ENCODE measurements around the gene EEA1. TPM values are rescaled to one million over a fixed set of nuclear protein-coding genes. Genes with fewer than 3 reads are reported as not detected.
"Not testable (repeated sequence)": the region's sequence is repeated elsewhere in the genome, so short reads cannot be mapped to it uniquely, and the experiment has no call there.

Gene EEA1
- total RNA-seq, 6 experiments from 2014 or later: 40.7 to 45.2 (median 44.1) TPM

DNA sequence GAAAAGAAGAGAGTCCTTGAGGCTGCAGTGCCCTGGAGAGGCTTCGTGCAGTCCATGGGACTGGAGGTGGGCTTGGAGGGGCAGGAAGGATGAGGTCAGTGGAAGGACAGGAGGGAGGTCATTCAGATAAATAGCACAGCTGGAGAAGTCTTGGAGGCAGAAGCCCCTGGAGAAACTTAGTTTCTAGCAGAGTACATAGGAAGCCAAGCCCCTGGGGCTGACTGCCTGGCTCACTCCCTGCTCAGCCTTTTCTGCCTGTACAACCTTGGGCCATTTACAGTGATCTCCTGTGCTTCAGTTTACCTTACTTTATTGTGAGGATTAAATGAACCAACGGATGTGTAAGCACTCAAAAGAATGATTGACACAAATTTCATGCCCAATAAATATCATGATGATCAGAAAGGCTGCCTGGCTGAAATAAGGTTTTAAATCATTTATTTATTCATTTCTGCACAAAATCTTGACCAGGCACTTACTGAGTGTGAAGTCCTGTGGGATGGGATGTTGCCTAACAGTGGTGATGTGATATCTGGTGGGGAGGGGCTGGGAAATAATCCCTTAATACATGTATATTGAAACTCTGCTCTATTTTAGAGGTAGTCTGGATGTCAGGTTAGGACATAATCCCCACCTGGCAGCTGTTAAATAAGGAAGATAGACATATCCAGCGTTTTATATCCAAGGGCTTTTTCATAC lies 172.0 kb downstream of the EEA1 start:
- Mint-ChIP-seq H3K9me3 (no peaks in the 10 kb centered on the region), H3K4me3 (no peak overlapping the region), H3K4me1 (ENCODE audit: low read depth) (peaks cover 19% of the 10 kb centered on the region), H3K27me3 (ENCODE audit: insufficient read depth) (peaks cover 7% of the 10 kb centered on the region), H3K36me3 (ENCODE audit: low read depth) (no peaks in the 10 kb centered on the region), H3K27ac (no peak overlapping the region)
- no peak for DNase-seq
- TF ChIP-seq CTCF (IDR thresholded peaks at IDR 0.05): no peak

- Mint-ChIP-seq H3K4me1 (ENCODE audit: low read depth) (peaks cover 8% of the 10 kb centered on the region), H3K9me3 (no peaks in the 10 kb centered on the region), H3K27me3 (ENCODE audit: insufficient read depth) (peaks cover 3% of the 10 kb centered on the region), H3K36me3 (ENCODE audit: low read depth) (no peaks in the 10 kb centered on the region), H3K27ac (no peak overlapping the region), H3K4me3 (no peak overlapping the region)
- DNase-seq: no peak
- no peak for TF ChIP-seq CTCF (IDR thresholded peaks at IDR 0.05)
These were observed 174.9 kb downstream of the EEA1 start for GRCh38 chr12:92753976-92754885.

DNA sequence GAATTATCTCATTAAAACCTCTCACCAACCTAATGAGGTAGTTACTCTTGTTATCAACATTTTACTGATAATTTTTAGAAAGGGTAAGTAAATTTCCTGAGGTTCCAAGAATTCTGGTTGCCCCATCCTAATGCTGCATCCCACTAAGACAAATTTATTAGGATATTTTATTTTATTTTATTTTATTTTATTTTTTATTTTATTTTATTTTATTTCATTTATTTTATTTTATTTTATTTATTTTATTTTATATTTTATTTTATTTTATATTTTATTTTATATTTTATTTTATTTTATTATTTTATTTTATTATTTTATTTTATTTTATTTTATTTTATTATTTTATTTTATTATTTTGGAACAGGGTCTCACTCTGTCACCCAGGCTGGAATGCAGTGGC lies 179.4 kb downstream of the EEA1 start:
- not testable (repeated sequence) for H3K36me3 Mint-ChIP-seq (ENCODE audit: low read depth); H3K9me3 Mint-ChIP-seq; H3K4me3 Mint-ChIP-seq; DNase-seq; H3K27ac Mint-ChIP-seq; H3K27me3 Mint-ChIP-seq (ENCODE audit: insufficient read depth)
- H3K4me1 Mint-ChIP-seq (ENCODE audit: low read depth): peaks cover 28% of the 10 kb centered on the region

DNA sequence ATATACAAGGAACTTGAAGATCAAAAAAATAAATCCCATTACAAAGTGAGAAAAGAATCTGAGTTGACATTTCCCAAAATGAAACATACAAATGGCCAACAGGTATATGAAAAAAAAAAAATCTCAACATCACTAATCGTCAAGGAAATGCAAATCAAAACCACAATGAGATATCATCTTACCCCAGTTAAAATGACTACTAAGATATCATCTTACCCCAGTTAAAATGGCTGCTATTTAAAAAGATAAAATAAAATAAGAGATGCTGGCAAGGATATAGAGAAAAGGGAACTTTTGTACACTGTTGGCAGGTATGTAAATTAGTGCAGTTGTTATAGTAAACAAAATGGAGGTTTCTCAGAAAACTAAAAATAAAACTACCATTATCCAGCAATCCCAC lies 181.9 kb downstream of the EEA1 start:
- H3K4me1 Mint-ChIP-seq (ENCODE audit: low read depth): peaks cover 28% of the 10 kb centered on the region
- no peak for DNase-seq
- no peak for TF ChIP-seq CTCF (IDR thresholded peaks at IDR 0.05)
- H3K9me3 Mint-ChIP-seq: no peaks in the 10 kb centered on the region
- no peak overlapping the region for H3K4me3 Mint-ChIP-seq
- H3K27ac Mint-ChIP-seq: peak overlapping the region; percentile 87
- H3K36me3 Mint-ChIP-seq (ENCODE audit: low read depth): no peaks in the 10 kb centered on the region
- H3K27me3 Mint-ChIP-seq (ENCODE audit: insufficient read depth): no peaks in the 10 kb centered on the region; the same call in none of the 2 replicates

GRCh38 chr12:92745856-92746550 lies 183.1 kb downstream of the EEA1 start:
- peak overlapping the region; percentile 54 for H3K4me3 Mint-ChIP-seq
- no peak; the same call in 1 of the 2 replicates for TF ChIP-seq CTCF (IDR thresholded peaks at IDR 0.05)
- H3K9me3 Mint-ChIP-seq: no peaks in the 10 kb centered on the region
- H3K27me3 Mint-ChIP-seq (ENCODE audit: insufficient read depth): no peaks in the 10 kb centered on the region; the same call in 1 of the 2 replicates
- H3K36me3 Mint-ChIP-seq (ENCODE audit: low read depth): no peaks in the 10 kb centered on the region
- DNase-seq: peak; percentile 87
- H3K4me1 Mint-ChIP-seq (ENCODE audit: low read depth): peaks cover 28% of the 10 kb centered on the region
- H3K27ac Mint-ChIP-seq: peak overlapping the region; percentile 87
